Measurements from ENCODE around the gene UBAC2. TPM values are rescaled to one million over a fixed set of nuclear protein-coding genes. Genes with fewer than 3 reads are reported as not detected.
A peak's percentile ranks its signal among the peaks of the same experiment; 100 is the strongest.

UBAC2 gene
- total and polyA plus RNA-seq, 2 of the 4 experiments (the other 2 are of a cell fraction), result 20.8 to 36.3 TPM

DNA sequence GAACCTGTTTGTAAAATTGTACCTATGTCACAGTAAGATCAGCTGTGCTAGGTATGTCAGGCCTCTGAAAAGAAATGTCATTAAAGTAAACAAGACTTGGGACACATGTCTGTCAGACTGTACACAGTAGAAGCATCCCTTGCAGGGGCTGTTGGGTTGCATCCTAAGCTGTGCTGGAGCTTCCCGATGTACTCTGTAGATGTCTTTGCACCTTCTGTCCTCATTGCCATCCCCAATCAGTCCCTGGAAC is 155.3 kb downstream of the UBAC2 start:
- Histone ChIP-seq H2BK5ac (ENCODE audit: low read depth, low read length, poor library complexity, severe bottlenecking) (no peak overlapping the region), H3K9me1 (ENCODE audit: insufficient read depth, low read length) (peaks cover 24% of the 10 kb centered on the region), H3K27me3 (ENCODE audit: control insufficient read depth, insufficient read depth, low read length) (no peaks in the 10 kb centered on the region), H3K27ac (ENCODE audit: insufficient read depth, low read length) (no peak overlapping the region), H4K8ac (ENCODE audit: low read depth in 2 of 2, low read length in 2 of 2) (no peak overlapping the region), H4K20me1 (ENCODE audit: insufficient read depth, low read length) (peaks cover 36% of the 10 kb centered on the region), H4K91ac (ENCODE audit: insufficient read depth, low read depth, low read length) (no peak overlapping the region), H3K79me1 (ENCODE audit: low read depth in 1 of 2, low read length in 2 of 2) (peaks cover 0 to 19% of the 10 kb centered on the region in 2 experiments; a peak in 2 of 4 replicates), H3K9me3 (ENCODE audit: control insufficient read depth, insufficient read depth, low read length) (no peaks in the 10 kb centered on the region), H2AFZ (replicated peaks; ENCODE audit: low read length, poor library complexity) (no peak overlapping the region), H2BK20ac (ENCODE audit: low read depth, low read length) (no peak overlapping the region), H3K14ac (replicated peaks; ENCODE audit: low read depth, low read length) (peak overlapping the region; percentile 44; the same call in 1 of the 2 replicates), H4K5ac (ENCODE audit: low read depth, low read length) (no peak overlapping the region), H2AK5ac (ENCODE audit: low read depth, low read length) (no peak overlapping the region; the same call in 1 of the 2 replicates), H3K4me1 (ENCODE audit: control insufficient read depth, insufficient read depth, low read length) (peaks cover 16% of the 10 kb centered on the region), H3K4me2 (ENCODE audit: low read depth, low read length) (peak overlapping the region; percentile 94), H2AK9ac (replicated peaks; ENCODE audit: low read depth, low read length, poor library complexity) (peak overlapping the region; percentile 39), H3K18ac (ENCODE audit: low read depth, low read length) (no peak overlapping the region), H3K56ac (ENCODE audit: extremely low read depth, insufficient read depth, low read length) (no peak overlapping the region), H3K4ac (ENCODE audit: low read depth, low read length) (no peak overlapping the region), H3K36me3 (ENCODE audit: control insufficient read depth, insufficient read depth, low read length) (peaks cover 5% of the 10 kb centered on the region), H2BK120ac (ENCODE audit: low read depth, low read length) (no peak overlapping the region), H2BK15ac (ENCODE audit: low read depth, low read length) (no peak overlapping the region), H3K23ac (ENCODE audit: low read depth, low read length) (no peak overlapping the region), H3K4me3 (ENCODE audit: insufficient read depth, low read depth, low read length) (0 out of 2 replicates have a peak overlapping the region, but pooled peaks have one; percentile 26), H3K9ac (ENCODE audit: low read depth, low read length) (no peak overlapping the region)
- ChIA-PET CTCF (interaction anchor here (0.7 kb wide), 1 partner anchor 87 kb away, joined by 4 read pairs; no protein-coding TSS in a partner anchor), POLR2A (ENCODE audit: unreplicated experiment) (no interaction called here)
- dilution Hi-C loops (cut with HindIII; ENCODE audit: low sequenced_read_pairs, unreplicated experiment) (no loop called here), in situ Hi-C loops (cut with MboI; ENCODE audit: low sequenced_read_pairs) (no loop called here), intact Hi-C loops (cut with micrococcal nuclease) (no loop called here)
- no TSS peak for BruUV-seq (replicated peaks)
- DNase-seq (no peak), ATAC-seq (ENCODE audit: low read depth) (no peak)
- no CpG with 5 or more reads among the region's 1 CpG for whole genome bisulfite sequencing, 2 experiments (ENCODE audit: extremely low coverage in 2 of 2, insufficient read length in 1 of 2)
- TF ChIP-seq, protein P1, sequence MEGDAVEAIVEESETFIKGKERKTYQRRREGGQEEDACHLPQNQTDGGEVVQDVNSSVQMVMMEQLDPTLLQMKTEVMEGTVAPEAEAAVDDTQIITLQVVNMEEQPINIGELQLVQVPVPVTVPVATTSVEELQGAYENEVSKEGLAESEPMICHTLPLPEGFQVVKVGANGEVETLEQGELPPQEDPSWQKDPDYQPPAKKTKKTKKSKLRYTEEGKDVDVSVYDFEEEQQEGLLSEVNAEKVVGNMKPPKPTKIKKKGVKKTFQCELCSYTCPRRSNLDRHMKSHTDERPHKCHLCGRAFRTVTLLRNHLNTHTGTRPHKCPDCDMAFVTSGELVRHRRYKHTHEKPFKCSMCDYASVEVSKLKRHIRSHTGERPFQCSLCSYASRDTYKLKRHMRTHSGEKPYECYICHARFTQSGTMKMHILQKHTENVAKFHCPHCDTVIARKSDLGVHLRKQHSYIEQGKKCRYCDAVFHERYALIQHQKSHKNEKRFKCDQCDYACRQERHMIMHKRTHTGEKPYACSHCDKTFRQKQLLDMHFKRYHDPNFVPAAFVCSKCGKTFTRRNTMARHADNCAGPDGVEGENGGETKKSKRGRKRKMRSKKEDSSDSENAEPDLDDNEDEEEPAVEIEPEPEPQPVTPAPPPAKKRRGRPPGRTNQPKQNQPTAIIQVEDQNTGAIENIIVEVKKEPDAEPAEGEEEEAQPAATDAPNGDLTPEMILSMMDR (conservative IDR thresholded peaks at IDR 0.05; ENCODE audit: low read depth, low read length), result no peak
- TF ChIP-seq FOS (IDR thresholded peaks at IDR 0.05; ENCODE audit: low read depth, low read length) (no peak), RFX5 (IDR thresholded peaks at IDR 0.05; ENCODE audit: low read depth, low read length) (no peak), SMC3 (IDR thresholded peaks at IDR 0.05; ENCODE audit: low read depth, low read length) (no peak), POLR2A (IDR thresholded peaks at IDR 0.05; ENCODE audit: low read depth, low read length) (no peak), CHD1 (IDR thresholded peaks at IDR 0.05; ENCODE audit: low read depth, low read length) (no peak), NFE2L2 (IDR thresholded peaks at IDR 0.05; ENCODE audit: low read depth, low read length) (no peak), BHLHE40 (IDR thresholded peaks at IDR 0.05; ENCODE audit: low read depth, low read length) (no peak)
- TF ChIP-seq, protein P2, sequence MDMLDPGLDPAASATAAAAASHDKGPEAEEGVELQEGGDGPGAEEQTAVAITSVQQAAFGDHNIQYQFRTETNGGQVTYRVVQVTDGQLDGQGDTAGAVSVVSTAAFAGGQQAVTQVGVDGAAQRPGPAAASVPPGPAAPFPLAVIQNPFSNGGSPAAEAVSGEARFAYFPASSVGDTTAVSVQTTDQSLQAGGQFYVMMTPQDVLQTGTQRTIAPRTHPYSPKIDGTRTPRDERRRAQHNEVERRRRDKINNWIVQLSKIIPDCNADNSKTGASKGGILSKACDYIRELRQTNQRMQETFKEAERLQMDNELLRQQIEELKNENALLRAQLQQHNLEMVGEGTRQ (IDR thresholded peaks at IDR 0.05; ENCODE audit: low read depth, low read length), result no peak
- TF ChIP-seq, protein P3, sequence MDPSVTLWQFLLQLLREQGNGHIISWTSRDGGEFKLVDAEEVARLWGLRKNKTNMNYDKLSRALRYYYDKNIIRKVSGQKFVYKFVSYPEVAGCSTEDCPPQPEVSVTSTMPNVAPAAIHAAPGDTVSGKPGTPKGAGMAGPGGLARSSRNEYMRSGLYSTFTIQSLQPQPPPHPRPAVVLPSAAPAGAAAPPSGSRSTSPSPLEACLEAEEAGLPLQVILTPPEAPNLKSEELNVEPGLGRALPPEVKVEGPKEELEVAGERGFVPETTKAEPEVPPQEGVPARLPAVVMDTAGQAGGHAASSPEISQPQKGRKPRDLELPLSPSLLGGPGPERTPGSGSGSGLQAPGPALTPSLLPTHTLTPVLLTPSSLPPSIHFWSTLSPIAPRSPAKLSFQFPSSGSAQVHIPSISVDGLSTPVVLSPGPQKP (IDR thresholded peaks at IDR 0.05; ENCODE audit: borderline replicate concordance, low read depth, low read length), result no peak

Data from IMR-90 (cell line).